Loucy (cell line): ENCODE results near the gene RCN2.

Source experiments
- H2AFZ ChIP-seq: fragments of 200-600 bp; sonication (generic); 2 replicates; pipeline ENCODE4 v1.6.0; 2016; ENCODE audit warnings: antibody characterized with exemption, mild to moderate bottlenecking, low read length, moderate library complexity
- H3F3A ChIP-seq: fragments of 200-600 bp; 2 replicates; pipeline ENCODE4 v1.6.0; 2016; ENCODE audit warnings: antibody characterized with exemption, low read depth, mild to moderate bottlenecking
- H3K27me3 ChIP-seq: fragments of 200-600 bp; sonication (generic); 2 replicates; pipeline ENCODE4 v1.6.1; 2014; ENCODE audit warnings: low read length, mild to moderate bottlenecking; ENCODE audit not compliant: insufficient read depth, poor library complexity, severe bottlenecking
- H3K36me3 ChIP-seq: fragments of 200-600 bp; sonication (generic); 2 replicates; pipeline ENCODE4 v1.6.1; 2016; ENCODE audit warnings: low read length; ENCODE audit not compliant: insufficient read depth
- H3K4me1 ChIP-seq: fragments of 200-600 bp; sonication (generic); 2 replicates; pipeline ENCODE4 v1.5.1; 2014; ENCODE audit warnings: low read length, mild to moderate bottlenecking; ENCODE audit not compliant: insufficient read depth, poor library complexity, severe bottlenecking
- H3K4me2 ChIP-seq: fragments of 200-600 bp; sonication (generic); 2 replicates; pipeline ENCODE4 v1.6.0; 2014; ENCODE audit warnings: antibody characterized with exemption, low read length, low read depth, mild to moderate bottlenecking; ENCODE audit not compliant: poor library complexity, severe bottlenecking
- H3K4me3 ChIP-seq: fragments of 200-600 bp; sonication (generic); 2 replicates; pipeline ENCODE4 v1.5.1; 2014; ENCODE audit warnings: low read length, mild to moderate bottlenecking, mixed read lengths; ENCODE audit not compliant: poor library complexity, severe bottlenecking
- H3K79me2 ChIP-seq: fragments of 200-600 bp; sonication (generic); 2 replicates; pipeline ENCODE4 v1.6.1; 2014; ENCODE audit warnings: low read length; ENCODE audit not compliant: insufficient read depth
- H3K9ac ChIP-seq: fragments of 200-600 bp; sonication (generic); 2 replicates; pipeline ENCODE4 v1.6.0; 2014; ENCODE audit warnings: mild to moderate bottlenecking, low read depth, low read length, moderate library complexity; ENCODE audit not compliant: poor library complexity, severe bottlenecking
- H3K9me2 ChIP-seq: fragments of 200-600 bp; sonication (generic); replicated peaks from 2 replicates; pipeline ENCODE4 v1.6.1; 2016; ENCODE audit warnings: low read depth, low read length, mixed read lengths
- H3K9me3 ChIP-seq: fragments of 200-600 bp; sonication (generic); 2 replicates; pipeline ENCODE4 v1.6.1; 2014; ENCODE audit warnings: mild to moderate bottlenecking, antibody characterized with exemption, low read length, low read depth; ENCODE audit not compliant: insufficient read depth
- H4K20me1 ChIP-seq: fragments of 200-600 bp; sonication (generic); 2 replicates; pipeline ENCODE4 v1.6.0; 2014; ENCODE audit warnings: antibody characterized with exemption, low read length, mild to moderate bottlenecking; ENCODE audit not compliant: insufficient read depth, poor library complexity, severe bottlenecking
- EZH2phosphoT487 ChIP-seq: fragments of 200-600 bp; IDR thresholded peaks from 2 replicates; pipeline ENCODE4 v1.6.1; 2018; ENCODE audit warnings: antibody characterized with exemption, mild to moderate bottlenecking, moderate library complexity, borderline replicate concordance
- TF ChIP-seq, protein P1 (sequence below): fragments of 200-600 bp; sonication (generic); conservative IDR thresholded peaks from 2 replicates; pipeline ENCODE4 v1.5.1; 2014; ENCODE audit warnings: mild to moderate bottlenecking, antibody characterized with exemption, low read length

Gene RCN2

DNA sequence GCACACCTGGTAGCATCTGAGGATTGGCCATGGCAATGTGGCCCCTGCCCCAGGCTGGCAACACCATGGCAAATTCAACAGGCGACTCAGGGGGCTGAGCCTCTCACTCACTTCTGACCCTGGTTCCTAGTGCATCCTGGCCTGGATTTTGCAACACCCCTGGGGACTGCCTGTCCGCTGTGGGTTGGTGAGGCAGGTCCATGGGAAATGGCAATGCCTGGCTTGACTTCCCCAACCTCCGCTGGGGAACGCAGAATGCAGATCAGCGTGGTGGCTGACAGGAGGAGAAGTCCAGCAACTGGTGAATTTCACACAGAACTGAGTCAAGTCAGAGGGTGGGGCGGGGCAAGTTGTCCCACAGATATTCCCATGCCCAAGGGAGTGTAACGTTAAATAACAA, 59.5 kb downstream of the RCN2 start:
- Histone ChIP-seq H3K9me3 (no peaks in the 10 kb centered on the region), H3K27me3 (no peaks in the 10 kb centered on the region), H4K20me1 (no peaks in the 10 kb centered on the region), H3K4me1 (peaks cover 42% of the 10 kb centered on the region), H3K36me3 (no peaks in the 10 kb centered on the region), H3K9ac (no peak overlapping the region), H3K9me2 (no peaks in the 10 kb centered on the region), H3K4me2 (no peak overlapping the region), H3K4me3 (no peak overlapping the region), H2AFZ (no peak overlapping the region), H3F3A (no peaks in the 10 kb centered on the region), H3K79me2 (peaks cover 8% of the 10 kb centered on the region)
- no peak for TF ChIP-seq EZH2phosphoT487
- TF ChIP-seq, protein P1, sequence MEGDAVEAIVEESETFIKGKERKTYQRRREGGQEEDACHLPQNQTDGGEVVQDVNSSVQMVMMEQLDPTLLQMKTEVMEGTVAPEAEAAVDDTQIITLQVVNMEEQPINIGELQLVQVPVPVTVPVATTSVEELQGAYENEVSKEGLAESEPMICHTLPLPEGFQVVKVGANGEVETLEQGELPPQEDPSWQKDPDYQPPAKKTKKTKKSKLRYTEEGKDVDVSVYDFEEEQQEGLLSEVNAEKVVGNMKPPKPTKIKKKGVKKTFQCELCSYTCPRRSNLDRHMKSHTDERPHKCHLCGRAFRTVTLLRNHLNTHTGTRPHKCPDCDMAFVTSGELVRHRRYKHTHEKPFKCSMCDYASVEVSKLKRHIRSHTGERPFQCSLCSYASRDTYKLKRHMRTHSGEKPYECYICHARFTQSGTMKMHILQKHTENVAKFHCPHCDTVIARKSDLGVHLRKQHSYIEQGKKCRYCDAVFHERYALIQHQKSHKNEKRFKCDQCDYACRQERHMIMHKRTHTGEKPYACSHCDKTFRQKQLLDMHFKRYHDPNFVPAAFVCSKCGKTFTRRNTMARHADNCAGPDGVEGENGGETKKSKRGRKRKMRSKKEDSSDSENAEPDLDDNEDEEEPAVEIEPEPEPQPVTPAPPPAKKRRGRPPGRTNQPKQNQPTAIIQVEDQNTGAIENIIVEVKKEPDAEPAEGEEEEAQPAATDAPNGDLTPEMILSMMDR: no peak

DNA sequence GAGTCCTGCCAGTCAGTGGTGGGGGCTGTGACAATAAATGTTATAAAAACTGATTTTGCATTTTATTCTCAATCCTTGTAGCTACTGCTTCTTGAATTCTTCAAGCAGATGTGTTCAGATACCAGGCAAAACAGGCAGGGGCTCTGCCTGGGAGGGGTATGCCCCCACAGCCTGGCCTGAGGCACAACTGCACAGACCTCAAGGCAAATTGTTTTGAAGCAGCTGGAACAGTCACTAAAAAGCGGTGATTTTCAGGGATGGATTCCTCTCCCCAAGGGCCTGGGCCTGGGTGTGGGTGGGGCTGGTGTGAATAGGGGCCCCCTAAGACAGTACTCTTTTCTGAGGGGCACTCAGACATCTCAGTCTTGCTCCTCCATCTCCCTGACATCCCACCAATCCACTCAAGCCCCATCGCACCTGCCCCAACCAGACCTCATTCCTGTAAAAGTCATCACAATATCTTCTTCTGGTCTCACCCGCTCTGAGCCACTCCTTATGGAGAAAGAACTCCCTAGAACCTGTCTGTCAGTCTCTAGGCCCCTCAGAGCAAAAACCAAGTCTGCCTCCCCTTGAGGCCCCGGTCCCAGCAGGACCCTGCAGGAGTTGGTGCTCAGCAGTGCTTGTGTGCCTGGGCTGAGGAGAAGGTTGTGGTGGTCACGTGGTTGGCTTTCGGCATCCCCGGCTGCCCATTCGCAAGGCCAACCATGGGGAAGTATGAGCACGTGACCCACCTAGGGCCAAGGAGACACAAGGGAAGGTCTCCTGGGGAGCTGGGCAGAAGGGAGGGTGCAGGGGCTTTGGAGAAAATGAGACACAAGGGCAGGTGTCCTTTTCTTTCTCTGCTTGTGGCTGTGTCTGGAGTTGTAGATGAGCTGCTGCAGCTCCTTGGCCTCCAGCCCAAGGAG, 60.4 kb downstream of the RCN2 start:
- no peak overlapping the region; the same call in 1 of the 2 replicates for H2AFZ ChIP-seq
- H3F3A ChIP-seq: no peaks in the 10 kb centered on the region
- no peaks in the 10 kb centered on the region for H3K9me2 ChIP-seq
- H3K9me3 ChIP-seq: no peaks in the 10 kb centered on the region
- H3K4me3 ChIP-seq: no peak overlapping the region
- no peaks in the 10 kb centered on the region for H4K20me1 ChIP-seq
- peaks cover 51% of the 10 kb centered on the region for H3K4me1 ChIP-seq
- TF ChIP-seq, protein P1: no peak
- H3K79me2 ChIP-seq: peaks cover 17% of the 10 kb centered on the region
- H3K4me2 ChIP-seq: no peak overlapping the region
- H3K27me3 ChIP-seq: no peaks in the 10 kb centered on the region
- H3K9ac ChIP-seq: no peak overlapping the region
- no peaks in the 10 kb centered on the region for H3K36me3 ChIP-seq

DNA sequence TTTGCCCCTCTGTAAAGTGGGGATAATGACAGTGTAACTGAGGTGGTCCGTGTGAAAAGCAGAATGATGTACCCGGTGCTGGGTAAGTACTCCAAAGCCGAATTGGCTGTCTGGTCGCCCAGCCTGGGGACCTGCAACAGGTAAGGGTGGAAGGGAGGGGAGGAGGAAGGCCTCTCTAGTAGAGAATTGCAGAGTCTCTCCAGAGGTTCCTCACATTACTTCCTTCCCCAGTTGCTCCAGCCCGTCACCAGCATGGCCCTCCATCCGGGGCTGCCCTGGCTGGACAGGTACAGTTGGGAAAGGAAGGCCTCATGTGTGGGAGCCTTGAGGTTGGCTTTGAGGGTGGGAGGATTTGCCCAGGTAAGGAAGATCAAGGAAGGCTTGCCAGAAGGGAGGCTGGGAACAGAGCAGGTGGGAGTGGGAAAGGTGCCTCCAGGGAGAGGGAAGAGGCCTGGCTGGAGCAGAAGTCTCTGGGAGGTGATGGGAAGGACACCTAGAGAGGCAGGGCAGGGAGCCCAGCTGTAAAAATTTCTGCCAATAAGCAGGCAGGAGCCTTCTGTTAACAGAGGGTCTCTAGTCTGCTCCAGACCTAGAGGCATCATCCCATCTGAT, 61.7 kb downstream of the RCN2 start:
- H3K4me1 ChIP-seq: peaks cover 57% of the 10 kb centered on the region
- TF ChIP-seq, protein P1: no peak
- TF ChIP-seq EZH2phosphoT487: no peak
- H3K9ac ChIP-seq: no peak overlapping the region
- no peaks in the 10 kb centered on the region for H3F3A ChIP-seq
- H3K4me3 ChIP-seq: no peak overlapping the region
- H3K4me2 ChIP-seq: no peak overlapping the region
- H3K9me3 ChIP-seq: no peaks in the 10 kb centered on the region
- H3K9me2 ChIP-seq: no peaks in the 10 kb centered on the region
- H2AFZ ChIP-seq: no peak overlapping the region
- H3K79me2 ChIP-seq: peaks cover 23% of the 10 kb centered on the region
- no peaks in the 10 kb centered on the region for H3K36me3 ChIP-seq
- no peaks in the 10 kb centered on the region for H3K27me3 ChIP-seq
- H4K20me1 ChIP-seq: no peaks in the 10 kb centered on the region
